Fibroblast of skin of right biceps (primary cell): ENCODE measurements around the gene LRRC32.
"Not testable (repeated sequence)": the region's sequence is repeated elsewhere in the genome, so short reads cannot be mapped to it uniquely, and the experiment has no call there.

Source experiments
- DNase-seq: peaks from one replicate; pipeline ENCODE4 v3.0.0-alpha.2; 2013

The LRRC32 gene

GRCh38 chr11:76608879-76609460 is 61.6 kb downstream of the LRRC32 start:
- DNase-seq: not testable (repeated sequence)

GRCh38 chr11:76608228-76608627 is 62.3 kb downstream of the LRRC32 start:
- not testable (repeated sequence) for DNase-seq
